LNCAP (cell line): ENCODE results near the gene GPR50.

Experiments
- CTCF ChIP-seq: fragments of 450-650 bp; IDR thresholded peaks from 2 replicates; pipeline ENCODE4 v1.5.1; 2017; ENCODE audit warnings: mild to moderate bottlenecking

Gene GPR50

DNA sequence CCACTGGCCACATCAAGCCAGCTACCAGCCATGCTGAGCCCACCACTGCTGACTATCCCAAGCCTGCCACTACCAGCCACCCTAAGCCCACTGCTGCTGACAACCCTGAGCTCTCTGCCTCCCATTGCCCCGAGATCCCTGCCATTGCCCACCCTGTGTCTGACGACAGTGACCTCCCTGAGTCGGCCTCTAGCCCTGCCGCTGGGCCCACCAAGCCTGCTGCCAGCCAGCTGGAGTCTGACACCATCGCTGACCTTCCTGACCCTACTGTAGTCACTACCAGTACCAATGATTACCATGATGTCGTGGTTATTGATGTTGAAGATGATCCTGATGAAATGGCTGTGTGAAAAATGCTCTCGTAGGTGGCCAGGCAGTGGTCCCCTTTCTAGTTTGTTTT lies 4.7 kb downstream of the GPR50 start:
- TF ChIP-seq CTCF = no peak

DNA sequence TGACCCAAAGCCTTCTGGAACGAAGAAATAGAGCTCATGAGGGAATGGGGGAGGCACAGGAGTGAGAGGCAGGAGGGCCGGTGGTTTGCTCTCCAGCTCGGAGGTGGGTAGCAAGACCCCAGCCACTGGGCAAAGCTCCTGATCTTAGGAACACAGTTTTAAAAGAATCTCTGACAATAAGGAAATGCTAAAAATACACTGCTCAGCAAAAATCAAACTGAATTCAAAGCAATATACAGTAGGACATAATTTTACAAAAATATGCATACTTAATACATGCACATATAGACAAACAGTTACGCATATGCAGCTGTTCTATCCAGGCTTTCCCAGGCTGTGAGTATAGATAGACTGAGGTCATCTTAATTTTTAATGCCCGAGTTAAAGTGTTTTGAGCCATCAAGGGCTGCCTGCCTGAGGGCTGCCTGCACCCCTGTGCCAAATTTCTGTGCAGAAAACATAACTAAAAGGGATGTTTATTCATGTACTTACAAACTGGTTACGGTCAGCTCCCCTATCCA lies 6.9 kb downstream of the GPR50 start:
- no peak for TF ChIP-seq CTCF

- no peak for TF ChIP-seq CTCF
These were observed 7.7 kb downstream of the GPR50 start for GRCh38 chrX:151183912-151184565.

GRCh38 chrX:151184705-151185104 lies 8.3 kb downstream of the GPR50 start:
- no peak for TF ChIP-seq CTCF

DNA sequence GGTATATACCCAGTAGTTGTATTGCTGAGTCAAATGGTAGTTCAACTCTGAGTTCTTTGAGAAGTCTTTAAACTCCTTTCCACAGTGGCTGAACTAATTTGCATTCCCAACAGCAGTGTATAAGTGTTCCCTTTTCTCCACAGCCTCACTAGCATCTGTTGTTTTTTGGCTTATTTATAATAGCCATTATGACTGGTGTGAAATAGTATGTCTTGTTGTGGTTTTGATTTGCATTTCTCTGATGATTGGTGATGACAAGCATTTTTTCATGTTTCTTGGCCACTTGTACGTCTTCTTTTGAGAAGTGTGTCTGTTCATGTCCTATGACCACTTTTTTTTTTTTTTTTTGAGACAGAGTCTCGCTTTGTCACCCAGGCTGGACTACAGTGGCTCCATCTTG lies 30.5 kb downstream of the GPR50 start:
- TF ChIP-seq CTCF = no peak

DNA sequence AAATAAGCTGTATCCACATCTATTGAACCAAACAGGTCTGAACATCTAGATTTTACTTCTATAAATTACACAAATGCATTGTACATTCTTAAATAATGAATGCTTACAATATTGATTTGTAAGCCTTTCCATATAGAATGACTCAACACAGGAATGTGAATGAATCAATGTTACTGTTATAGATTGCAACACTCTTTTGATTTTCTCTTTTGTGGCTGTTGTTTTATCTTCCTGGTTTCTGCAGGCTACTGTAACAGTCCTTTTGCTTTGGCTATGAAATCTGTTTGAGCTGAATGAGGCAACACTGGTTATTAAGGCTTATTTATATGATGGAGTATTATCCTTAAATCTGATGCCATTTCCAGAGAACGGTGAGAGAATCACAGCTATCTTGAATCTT lies 49.5 kb downstream of the GPR50 start:
- no peak for TF ChIP-seq CTCF

DNA sequence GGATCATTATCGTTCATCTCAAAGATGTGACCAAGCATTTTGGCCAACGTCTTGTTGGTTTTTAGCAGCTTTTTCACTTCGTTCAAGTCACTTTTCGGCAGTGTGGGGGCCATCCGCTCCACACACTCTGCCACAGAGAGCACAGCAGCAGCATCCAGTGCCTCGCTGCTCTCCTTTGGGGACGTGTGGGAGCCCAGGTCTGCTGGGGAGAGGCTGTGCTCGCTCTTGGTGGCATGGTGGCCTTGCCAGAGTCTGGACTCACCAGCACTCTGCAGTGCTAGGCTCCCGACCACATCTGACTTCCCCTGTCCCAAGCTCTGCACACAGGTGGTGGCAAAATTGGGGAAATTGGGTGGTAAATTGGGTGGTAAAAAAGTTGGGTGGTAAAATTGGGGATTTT lies 50.6 kb downstream of the GPR50 start:
- TF ChIP-seq CTCF = no peak

GRCh38 chrX:151227627-151228026 lies 51.2 kb downstream of the GPR50 start:
- no peak for TF ChIP-seq CTCF
